A673 (cell line): ENCODE data around the gene PTH2.

Experiments used
- EZH2 ChIP-seq: fragments of 200-600 bp; sonication (generic); IDR thresholded peaks from 2 replicates; pipeline ENCODE4 v1.6.1; 2017; ENCODE audit warnings: borderline replicate concordance, low read depth, mild to moderate bottlenecking, mixed read lengths, antibody characterized with exemption, low read length; ENCODE audit not compliant: poor library complexity, severe bottlenecking
- TF ChIP-seq, protein P1 (sequence below): fragments of 300-800, 200-600 bp; sonication (generic); conservative IDR thresholded peaks from 2 replicates; pipeline ENCODE4 v1.5.1; 2017; ENCODE audit warnings: low read depth, mild to moderate bottlenecking, antibody characterized with exemption, low read length, moderate library complexity, mixed read lengths

GRCh38 chr19:49468199-49468598 is 45.0 kb upstream of the PTH2 start:
- TF ChIP-seq, protein P1, sequence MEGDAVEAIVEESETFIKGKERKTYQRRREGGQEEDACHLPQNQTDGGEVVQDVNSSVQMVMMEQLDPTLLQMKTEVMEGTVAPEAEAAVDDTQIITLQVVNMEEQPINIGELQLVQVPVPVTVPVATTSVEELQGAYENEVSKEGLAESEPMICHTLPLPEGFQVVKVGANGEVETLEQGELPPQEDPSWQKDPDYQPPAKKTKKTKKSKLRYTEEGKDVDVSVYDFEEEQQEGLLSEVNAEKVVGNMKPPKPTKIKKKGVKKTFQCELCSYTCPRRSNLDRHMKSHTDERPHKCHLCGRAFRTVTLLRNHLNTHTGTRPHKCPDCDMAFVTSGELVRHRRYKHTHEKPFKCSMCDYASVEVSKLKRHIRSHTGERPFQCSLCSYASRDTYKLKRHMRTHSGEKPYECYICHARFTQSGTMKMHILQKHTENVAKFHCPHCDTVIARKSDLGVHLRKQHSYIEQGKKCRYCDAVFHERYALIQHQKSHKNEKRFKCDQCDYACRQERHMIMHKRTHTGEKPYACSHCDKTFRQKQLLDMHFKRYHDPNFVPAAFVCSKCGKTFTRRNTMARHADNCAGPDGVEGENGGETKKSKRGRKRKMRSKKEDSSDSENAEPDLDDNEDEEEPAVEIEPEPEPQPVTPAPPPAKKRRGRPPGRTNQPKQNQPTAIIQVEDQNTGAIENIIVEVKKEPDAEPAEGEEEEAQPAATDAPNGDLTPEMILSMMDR: no peak
- no peak for TF ChIP-seq EZH2
